NT2/D1 (cell line): Measurements from ENCODE around the gene TELO2.

Source experiments
- YY1 ChIP-seq: IDR thresholded peaks from 2 replicates; pipeline ENCODE4 v1.6.1; 2011; ENCODE audit not compliant: insufficient read length, insufficient read depth
- ZNF274 ChIP-seq: IDR thresholded peaks from 2 replicates; pipeline ENCODE4 v1.6.1; 2011; ENCODE audit warnings: mild to moderate bottlenecking, low read depth, low read length

- TF ChIP-seq ZNF274 (no peak), YY1 (no peak)
These were observed 11.0 kb upstream of the TELO2 start for GRCh38 chr16:1481906-1482835.
